Lower leg skin (tissue), 3 donors: ENCODE results near the gene DCAF11.

ENCODE experiments used
- POLR2A ChIP-seq, 2 donors: fragments of 450-650 bp; IDR thresholded peaks; one replicate each; pipeline ENCODE4 v1.6.1; 2016 to 2017; ENCODE audit warnings: antibody characterized with exemption in 2 of 2, mild to moderate bottlenecking in 1 of 2, moderate library complexity in 1 of 2
- TF ChIP-seq, protein P1 (sequence below), 3 donors: fragments of 450-650 bp; IDR thresholded peaks; one replicate each; pipeline ENCODE4 v1.5.1; 2016; ENCODE audit warnings: antibody characterized with exemption in 3 of 3, mild to moderate bottlenecking in 3 of 3, moderate library complexity in 2 of 3

DNA sequence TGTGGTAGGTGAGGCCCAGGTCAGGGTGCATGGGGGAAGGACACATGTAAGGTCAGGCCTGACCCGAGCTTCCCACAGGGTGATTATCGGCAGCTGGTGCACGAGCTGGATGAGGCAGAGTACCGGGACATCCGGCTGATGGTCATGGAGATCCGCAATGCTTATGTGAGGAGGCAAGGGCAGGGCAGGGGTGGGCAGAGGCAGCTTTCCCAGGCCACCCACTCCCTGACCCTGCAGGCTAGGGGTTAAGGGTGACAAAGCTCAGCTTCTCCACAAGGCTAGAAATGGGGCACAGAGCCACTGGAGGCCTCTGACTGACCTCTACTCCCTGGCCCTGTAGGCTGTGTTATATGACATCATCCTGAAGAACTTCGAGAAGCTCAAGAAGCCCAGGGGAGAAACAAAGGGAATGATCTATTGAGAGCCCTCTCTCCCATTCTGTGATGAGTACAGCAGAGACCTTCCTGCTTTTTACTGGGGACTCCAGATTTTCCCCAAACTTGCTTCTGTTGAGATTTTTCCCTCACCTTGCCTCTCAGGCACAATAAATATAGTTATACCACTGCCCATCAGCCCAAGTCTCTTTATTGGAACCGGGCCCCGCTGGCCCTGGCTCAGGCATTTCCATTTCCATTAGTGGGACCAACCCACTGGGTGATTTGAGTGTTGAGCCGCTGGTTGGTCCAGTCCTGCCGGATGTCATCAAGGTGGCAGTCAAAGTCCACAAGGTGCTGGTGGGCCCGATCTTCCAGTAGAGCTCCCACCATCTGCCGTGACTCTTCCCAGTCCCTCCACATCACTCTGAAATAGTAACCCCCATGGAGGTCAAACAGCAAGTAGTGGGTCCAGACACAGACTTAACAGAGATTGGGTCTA is 24.1 kb downstream of the DCAF11 start:
- TF ChIP-seq, protein P1, sequence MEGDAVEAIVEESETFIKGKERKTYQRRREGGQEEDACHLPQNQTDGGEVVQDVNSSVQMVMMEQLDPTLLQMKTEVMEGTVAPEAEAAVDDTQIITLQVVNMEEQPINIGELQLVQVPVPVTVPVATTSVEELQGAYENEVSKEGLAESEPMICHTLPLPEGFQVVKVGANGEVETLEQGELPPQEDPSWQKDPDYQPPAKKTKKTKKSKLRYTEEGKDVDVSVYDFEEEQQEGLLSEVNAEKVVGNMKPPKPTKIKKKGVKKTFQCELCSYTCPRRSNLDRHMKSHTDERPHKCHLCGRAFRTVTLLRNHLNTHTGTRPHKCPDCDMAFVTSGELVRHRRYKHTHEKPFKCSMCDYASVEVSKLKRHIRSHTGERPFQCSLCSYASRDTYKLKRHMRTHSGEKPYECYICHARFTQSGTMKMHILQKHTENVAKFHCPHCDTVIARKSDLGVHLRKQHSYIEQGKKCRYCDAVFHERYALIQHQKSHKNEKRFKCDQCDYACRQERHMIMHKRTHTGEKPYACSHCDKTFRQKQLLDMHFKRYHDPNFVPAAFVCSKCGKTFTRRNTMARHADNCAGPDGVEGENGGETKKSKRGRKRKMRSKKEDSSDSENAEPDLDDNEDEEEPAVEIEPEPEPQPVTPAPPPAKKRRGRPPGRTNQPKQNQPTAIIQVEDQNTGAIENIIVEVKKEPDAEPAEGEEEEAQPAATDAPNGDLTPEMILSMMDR (IDR thresholded peaks at IDR 0.05), result no peak
- TF ChIP-seq POLR2A (IDR thresholded peaks at IDR 0.05), result no peak
